Uterus (tissue), 2 donors: ENCODE data around the gene SLC8A1.

Experiments used
- POLR2A ChIP-seq, 2 donors: fragments of 450-650 bp; IDR thresholded peaks; one replicate each; pipeline ENCODE4 v1.6.1; 2016; ENCODE audit warnings: antibody characterized with exemption in 2 of 2, mild to moderate bottlenecking in 1 of 2, moderate library complexity in 1 of 2
- TF ChIP-seq, protein P1 (sequence below), 4 experiments: fragments of 200-600 bp in 2 of 4; fragments of 450-650 bp in 2 of 4; sonication (generic) in 2 of 4; IDR thresholded peaks; one replicate each; pipeline ENCODE4 v1.5.1; 2016 to 2019; ENCODE audit warnings: antibody characterized with exemption in 4 of 4, mild to moderate bottlenecking in 2 of 4, moderate library complexity in 1 of 4

DNA sequence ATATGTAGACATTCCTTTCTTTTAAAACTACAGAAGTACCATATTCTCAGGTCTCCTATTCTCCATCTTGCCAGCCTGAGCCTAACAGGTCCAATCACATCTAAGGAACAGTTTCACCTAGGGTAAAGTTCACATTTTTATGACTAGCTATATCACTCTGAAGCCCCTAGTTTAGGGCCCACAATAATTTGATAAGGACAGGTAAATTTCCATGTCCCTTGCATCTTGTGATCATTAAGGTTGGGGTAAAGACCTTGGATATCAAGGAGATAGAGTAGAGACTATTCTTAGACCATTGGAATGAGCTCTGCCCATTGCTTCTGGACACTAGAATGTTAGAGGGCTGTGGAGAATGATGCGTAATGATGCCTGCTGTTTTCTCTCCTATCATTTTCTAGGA lies 185.7 kb downstream of the SLC8A1 start:
- TF ChIP-seq POLR2A (IDR thresholded peaks at IDR 0.05) = no peak
- TF ChIP-seq, protein P1, sequence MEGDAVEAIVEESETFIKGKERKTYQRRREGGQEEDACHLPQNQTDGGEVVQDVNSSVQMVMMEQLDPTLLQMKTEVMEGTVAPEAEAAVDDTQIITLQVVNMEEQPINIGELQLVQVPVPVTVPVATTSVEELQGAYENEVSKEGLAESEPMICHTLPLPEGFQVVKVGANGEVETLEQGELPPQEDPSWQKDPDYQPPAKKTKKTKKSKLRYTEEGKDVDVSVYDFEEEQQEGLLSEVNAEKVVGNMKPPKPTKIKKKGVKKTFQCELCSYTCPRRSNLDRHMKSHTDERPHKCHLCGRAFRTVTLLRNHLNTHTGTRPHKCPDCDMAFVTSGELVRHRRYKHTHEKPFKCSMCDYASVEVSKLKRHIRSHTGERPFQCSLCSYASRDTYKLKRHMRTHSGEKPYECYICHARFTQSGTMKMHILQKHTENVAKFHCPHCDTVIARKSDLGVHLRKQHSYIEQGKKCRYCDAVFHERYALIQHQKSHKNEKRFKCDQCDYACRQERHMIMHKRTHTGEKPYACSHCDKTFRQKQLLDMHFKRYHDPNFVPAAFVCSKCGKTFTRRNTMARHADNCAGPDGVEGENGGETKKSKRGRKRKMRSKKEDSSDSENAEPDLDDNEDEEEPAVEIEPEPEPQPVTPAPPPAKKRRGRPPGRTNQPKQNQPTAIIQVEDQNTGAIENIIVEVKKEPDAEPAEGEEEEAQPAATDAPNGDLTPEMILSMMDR (IDR thresholded peaks at IDR 0.05) = no peak
